BLaER1 treated with 17β-estradiol and CSF1 and Interleukin-3, amounts not matched to agents 10 nM and 100 nM (cell line): Measurements from ENCODE around the gene PVR.
"Not testable (repeated sequence)": the region's sequence is repeated elsewhere in the genome, so short reads cannot be mapped to it uniquely, and the experiment has no call there.

Source experiments
- H3K27ac ChIP-seq, 11 experiments: shearing (Covaris generic); formaldehyde crosslinking; 2 replicates each; pipeline ENCODE4 v1.8.1; 2022
- H3K27me3 ChIP-seq, 11 experiments: shearing (Covaris generic); formaldehyde crosslinking; 2 replicates each; pipeline ENCODE4 v1.8.1; 2022
- H3K36me3 ChIP-seq, 11 experiments: shearing (Covaris generic); formaldehyde crosslinking; 2 replicates each; pipeline ENCODE4 v1.8.1; 2022
- H3K4me1 ChIP-seq, 10 experiments: shearing (Covaris generic); formaldehyde crosslinking; 2 replicates each; pipeline ENCODE4 v1.8.1; 2022
- H3K4me2 ChIP-seq, 11 experiments: shearing (Covaris generic); formaldehyde crosslinking; 2 replicates each; pipeline ENCODE4 v1.8.1; 2022
- H3K4me3 ChIP-seq, 10 experiments: shearing (Covaris generic); formaldehyde crosslinking; 2 replicates each; pipeline ENCODE4 v1.8.1; 2022
- H3K9ac ChIP-seq, 11 experiments: shearing (Covaris generic); formaldehyde crosslinking; 2 replicates each; pipeline ENCODE4 v1.8.1; 2022
- H3K9me3 ChIP-seq, 11 experiments: shearing (Covaris generic); formaldehyde crosslinking; replicated peaks in 1 of 11; 2 replicates each; pipeline ENCODE4 v1.8.1; 2022
- H4K20me1 ChIP-seq, 11 experiments: shearing (Covaris generic); formaldehyde crosslinking; 2 replicates each; pipeline ENCODE4 v1.8.1; 2022
- Cebpa-rat ChIP-seq, 11 experiments: shearing (Covaris generic); IDR thresholded peaks; 2 replicates each; pipeline ENCODE4 v1.8.1; 2022

PVR gene

GRCh38 chr19:44614313-44614712 is 29.4 kb upstream of the PVR start:
- Histone ChIP-seq H3K4me1 (peaks cover 0 to 6% (median 0%) of the 10 kb centered on the region in 10 experiments; a peak in 2 of 20 replicates), H3K9me3 (no peaks in the 10 kb centered on the region), H3K9ac (no peak overlapping the region), H4K20me1 (no peaks in the 10 kb centered on the region), H3K27me3 (no peaks in the 10 kb centered on the region), H3K27ac (no peak overlapping the region), H3K4me3 (no peak overlapping the region), H3K4me2 (no peak overlapping the region), H3K36me3 (no peaks in the 10 kb centered on the region)
- no peak for TF ChIP-seq Cebpa-rat (IDR thresholded peaks at IDR 0.05)

- H3K4me3 ChIP-seq, result no peak overlapping the region
- H3K27me3 ChIP-seq, result no peaks in the 10 kb centered on the region
- no peaks in the 10 kb centered on the region for H3K36me3 ChIP-seq
- no peaks in the 10 kb centered on the region for H3K9me3 ChIP-seq
- H3K9ac ChIP-seq, result no peak overlapping the region
- H3K4me1 ChIP-seq, result peaks cover 0 to 6% (median 0%) of the 10 kb centered on the region in 10 experiments; a peak in 2 of 20 replicates
- no peak overlapping the region for H3K27ac ChIP-seq
- no peaks in the 10 kb centered on the region for H4K20me1 ChIP-seq
- TF ChIP-seq Cebpa-rat (IDR thresholded peaks at IDR 0.05), result no peak
- H3K4me2 ChIP-seq, result no peak overlapping the region
These were observed 27.9 kb upstream of the PVR start for GRCh38 chr19:44615863-44616247.

- H3K4me1 ChIP-seq, result peaks cover 0 to 6% (median 0%) of the 10 kb centered on the region in 10 experiments; a peak in 2 of 20 replicates
- H3K36me3 ChIP-seq, result no peaks in the 10 kb centered on the region
- no peak for TF ChIP-seq Cebpa-rat (IDR thresholded peaks at IDR 0.05)
- H3K4me2 ChIP-seq, result no peak overlapping the region
- no peaks in the 10 kb centered on the region for H3K27me3 ChIP-seq
- H3K4me3 ChIP-seq, result no peak overlapping the region
- H3K9ac ChIP-seq, result no peak overlapping the region
- no peak overlapping the region for H3K27ac ChIP-seq
- no peaks in the 10 kb centered on the region for H3K9me3 ChIP-seq
- no peaks in the 10 kb centered on the region for H4K20me1 ChIP-seq
These were observed 26.4 kb upstream of the PVR start for GRCh38 chr19:44617110-44617880.

- H3K27me3 ChIP-seq, result no peaks in the 10 kb centered on the region
- H3K4me1 ChIP-seq, result peaks cover 0 to 21% (median 10%) of the 10 kb centered on the region in 10 experiments; a peak in 13 of 20 replicates
- H3K4me2 ChIP-seq, result no peak overlapping the region
- TF ChIP-seq Cebpa-rat (IDR thresholded peaks at IDR 0.05), result no peak
- H4K20me1 ChIP-seq, result no peaks in the 10 kb centered on the region
- H3K4me3 ChIP-seq, result no peak overlapping the region
- H3K9me3 ChIP-seq, result no peaks in the 10 kb centered on the region
- no peak overlapping the region for H3K9ac ChIP-seq
- H3K27ac ChIP-seq, result no peak overlapping the region
- H3K36me3 ChIP-seq, result no peaks in the 10 kb centered on the region
These were observed 24.9 kb upstream of the PVR start for GRCh38 chr19:44618640-44619357.

- H3K4me1 ChIP-seq, result peaks cover 0 to 27% (median 10%) of the 10 kb centered on the region in 10 experiments; a peak in 13 of 20 replicates
- peaks cover 0 to 6% (median 3%) of the 10 kb centered on the region in 11 experiments; a peak in 9 of 22 replicates for H3K9me3 ChIP-seq
- no peaks in the 10 kb centered on the region for H4K20me1 ChIP-seq
- no peak overlapping the region for H3K4me2 ChIP-seq
- H3K4me3 ChIP-seq, result no peak overlapping the region
- no peak overlapping the region for H3K27ac ChIP-seq
- no peak for TF ChIP-seq Cebpa-rat (IDR thresholded peaks at IDR 0.05)
- no peak overlapping the region for H3K9ac ChIP-seq
- H3K36me3 ChIP-seq, result no peaks in the 10 kb centered on the region
- no peaks in the 10 kb centered on the region for H3K27me3 ChIP-seq
These were observed 23.0 kb upstream of the PVR start for GRCh38 chr19:44620667-44621066.

GRCh38 chr19:44621367-44621766 is 22.3 kb upstream of the PVR start:
- H3K4me3 ChIP-seq, result no peak overlapping the region
- H3K27me3 ChIP-seq, result no peaks in the 10 kb centered on the region
- no peak overlapping the region for H3K4me2 ChIP-seq
- no peaks in the 10 kb centered on the region for H3K36me3 ChIP-seq
- peaks cover 0 to 27% (median 10%) of the 10 kb centered on the region in 10 experiments; a peak in 13 of 20 replicates for H3K4me1 ChIP-seq
- TF ChIP-seq Cebpa-rat (IDR thresholded peaks at IDR 0.05), result no peak
- H3K9me3 ChIP-seq, result peaks cover 0 to 12% (median 6%) of the 10 kb centered on the region in 11 experiments; a peak in 9 of 22 replicates
- H4K20me1 ChIP-seq, result no peaks in the 10 kb centered on the region
- H3K27ac ChIP-seq, result no peak overlapping the region
- no peak overlapping the region for H3K9ac ChIP-seq

GRCh38 chr19:44623080-44623479 is 20.6 kb upstream of the PVR start:
- no peak for TF ChIP-seq Cebpa-rat (IDR thresholded peaks at IDR 0.05)
- peak overlapping the region in 1 of 11 experiments; percentile 41; a peak in 2 of 22 replicates for H3K9ac ChIP-seq
- H4K20me1 ChIP-seq, result no peaks in the 10 kb centered on the region
- peak overlapping the region in 5 of 11 experiments; percentile 16 to 70 (median 41); a peak in 7 of 22 replicates for H3K27ac ChIP-seq
- H3K4me2 ChIP-seq, result peak overlapping the region in 6 of 11 experiments; percentile 30 to 84 (median 64); a peak in 11 of 22 replicates
- peaks cover 0 to 27% (median 10%) of the 10 kb centered on the region in 10 experiments; a peak in 13 of 20 replicates for H3K4me1 ChIP-seq
- H3K27me3 ChIP-seq, result no peaks in the 10 kb centered on the region
- H3K9me3 ChIP-seq, result peaks cover 0 to 12% (median 6%) of the 10 kb centered on the region in 11 experiments; a peak in 9 of 22 replicates
- H3K4me3 ChIP-seq, result no peak overlapping the region
- H3K36me3 ChIP-seq, result no peaks in the 10 kb centered on the region

- Histone ChIP-seq H3K4me3 (no peak overlapping the region), H3K27ac (peak overlapping the region in 3 of 11 experiments; percentile 17 to 70 (median 39); a peak in 6 of 22 replicates), H3K27me3 (no peaks in the 10 kb centered on the region), H4K20me1 (no peaks in the 10 kb centered on the region), H3K4me1 (peaks cover 0 to 27% (median 10%) of the 10 kb centered on the region in 10 experiments; a peak in 13 of 20 replicates), H3K9me3 (peaks cover 0 to 12% (median 6%) of the 10 kb centered on the region in 11 experiments; a peak in 9 of 22 replicates), H3K9ac (0 out of 22 replicates have a peak overlapping the region, but pooled peaks of 1 of the 11 experiments have one; percentile 41), H3K4me2 (peak overlapping the region in 6 of 11 experiments; percentile 30 to 84 (median 64); a peak in 10 of 22 replicates), H3K36me3 (no peaks in the 10 kb centered on the region)
- TF ChIP-seq Cebpa-rat (IDR thresholded peaks at IDR 0.05), result no peak
These were observed 20.1 kb upstream of the PVR start for GRCh38 chr19:44623626-44624025.

GRCh38 chr19:44624840-44625354 is 18.8 kb upstream of the PVR start:
- Histone ChIP-seq H3K4me3 (no peak overlapping the region), H3K9me3 (peaks cover 0 to 12% (median 6%) of the 10 kb centered on the region in 11 experiments; a peak in 9 of 22 replicates), H3K27me3 (no peaks in the 10 kb centered on the region), H3K4me1 (peaks cover 0 to 27% (median 10%) of the 10 kb centered on the region in 10 experiments; a peak in 13 of 20 replicates), H3K36me3 (no peaks in the 10 kb centered on the region), H4K20me1 (no peaks in the 10 kb centered on the region), H3K9ac (no peak overlapping the region), H3K27ac (no peak overlapping the region), H3K4me2 (peak overlapping the region in 2 of 11 experiments; percentile 26 to 68; a peak in 3 of 22 replicates)
- no peak for TF ChIP-seq Cebpa-rat (IDR thresholded peaks at IDR 0.05)

- Histone ChIP-seq H3K4me1 (peaks cover 0 to 27% (median 10%) of the 10 kb centered on the region in 10 experiments; a peak in 13 of 20 replicates), H3K9me3 (peaks cover 0 to 15% (median 6%) of the 10 kb centered on the region in 11 experiments; a peak in 9 of 22 replicates)
- not testable (repeated sequence) for H3K36me3 ChIP-seq, H3K4me2 ChIP-seq, H3K9ac ChIP-seq, H3K27me3 ChIP-seq, H3K27ac ChIP-seq, H3K4me3 ChIP-seq, H4K20me1 ChIP-seq
These were observed 18.1 kb upstream of the PVR start for GRCh38 chr19:44625637-44626036.
